ENCODE measurements around the gene POLR3G.

POLR3G gene

DNA sequence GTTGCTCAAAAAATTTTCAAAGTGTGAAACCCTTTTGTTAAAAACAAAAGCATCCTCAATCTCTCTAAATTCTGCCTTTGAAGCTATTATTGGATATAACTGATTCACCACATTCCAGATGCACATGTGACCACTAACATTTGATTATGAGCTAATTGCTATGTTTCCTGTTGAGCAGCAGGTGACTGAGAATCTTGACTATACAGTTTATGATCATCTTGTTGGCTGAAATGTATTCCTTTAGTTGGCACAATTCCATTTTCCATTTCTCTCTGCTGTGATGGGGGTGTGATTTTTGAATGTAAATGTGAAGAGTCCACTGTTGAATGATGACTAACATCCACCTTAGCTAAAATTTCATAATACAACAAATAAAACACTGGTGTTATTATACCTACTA is 44.0 kb downstream of the POLR3G start (continued):
- TF ChIP-seq, protein P1, sequence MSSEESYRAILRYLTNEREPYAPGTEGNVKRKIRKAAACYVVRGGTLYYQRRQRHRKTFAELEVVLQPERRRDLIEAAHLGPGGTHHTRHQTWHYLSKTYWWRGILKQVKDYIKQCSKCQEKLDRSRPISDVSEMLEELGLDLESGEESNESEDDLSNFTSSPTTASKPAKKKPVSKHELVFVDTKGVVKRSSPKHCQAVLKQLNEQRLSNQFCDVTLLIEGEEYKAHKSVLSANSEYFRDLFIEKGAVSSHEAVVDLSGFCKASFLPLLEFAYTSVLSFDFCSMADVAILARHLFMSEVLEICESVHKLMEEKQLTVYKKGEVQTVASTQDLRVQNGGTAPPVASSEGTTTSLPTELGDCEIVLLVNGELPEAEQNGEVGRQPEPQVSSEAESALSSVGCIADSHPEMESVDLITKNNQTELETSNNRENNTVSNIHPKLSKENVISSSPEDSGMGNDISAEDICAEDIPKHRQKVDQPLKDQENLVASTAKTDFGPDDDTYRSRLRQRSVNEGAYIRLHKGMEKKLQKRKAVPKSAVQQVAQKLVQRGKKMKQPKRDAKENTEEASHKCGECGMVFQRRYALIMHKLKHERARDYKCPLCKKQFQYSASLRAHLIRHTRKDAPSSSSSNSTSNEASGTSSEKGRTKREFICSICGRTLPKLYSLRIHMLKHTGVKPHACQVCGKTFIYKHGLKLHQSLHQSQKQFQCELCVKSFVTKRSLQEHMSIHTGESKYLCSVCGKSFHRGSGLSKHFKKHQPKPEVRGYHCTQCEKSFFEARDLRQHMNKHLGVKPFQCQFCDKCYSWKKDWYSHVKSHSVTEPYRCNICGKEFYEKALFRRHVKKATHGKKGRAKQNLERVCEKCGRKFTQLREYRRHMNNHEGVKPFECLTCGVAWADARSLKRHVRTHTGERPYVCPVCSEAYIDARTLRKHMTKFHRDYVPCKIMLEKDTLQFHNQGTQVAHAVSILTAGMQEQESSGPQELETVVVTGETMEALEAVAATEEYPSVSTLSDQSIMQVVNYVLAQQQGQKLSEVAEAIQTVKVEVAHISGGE (tag by site-specific recombination; conservative IDR thresholded peaks at IDR 0.05; ENCODE audit: low read depth): no peak
- TF ChIP-seq ZNF121 (tag by site-specific recombination; IDR thresholded peaks at IDR 0.05) (no peak), ZNF404 (tag by site-specific recombination; IDR thresholded peaks at IDR 0.05) (no peak), SCRT1 (tag by site-specific recombination; IDR thresholded peaks at IDR 0.05; ENCODE audit: borderline replicate concordance) (no peak), WT1 (tag by site-specific recombination; IDR thresholded peaks at IDR 0.05) (no peak), SP7 (tag by site-specific recombination; IDR thresholded peaks at IDR 0.05) (peak; percentile 86), ZBTB10 (tag by site-specific recombination; IDR thresholded peaks at IDR 0.05) (no peak), ZNF518A (tag by site-specific recombination; conservative IDR thresholded peaks at IDR 0.05; ENCODE audit: low read depth) (no peak), ZNF394 (tag by site-specific recombination; IDR thresholded peaks at IDR 0.05; ENCODE audit: borderline replicate concordance) (no peak), ZNF266 (tag by site-specific recombination; IDR thresholded peaks at IDR 0.05; ENCODE audit: low read depth) (no peak)

DNA sequence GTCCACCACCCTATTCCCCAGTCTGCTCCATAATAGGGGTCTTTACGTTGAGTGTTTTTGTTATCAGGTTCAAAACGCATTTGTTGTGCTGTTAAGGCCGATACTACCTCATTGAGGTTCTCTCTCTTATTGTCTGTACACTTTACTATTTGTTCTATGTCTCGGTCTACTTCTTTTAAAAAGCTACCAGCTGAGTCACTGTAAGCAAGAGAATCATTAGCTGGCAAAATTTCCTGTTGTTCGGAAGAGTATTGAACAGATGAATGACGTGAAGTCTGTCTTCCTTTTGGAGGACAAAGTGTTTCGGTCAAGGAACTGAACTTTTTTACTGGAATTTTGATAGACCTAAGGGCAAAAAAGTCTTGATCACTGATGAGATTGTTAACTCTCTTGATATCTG is 44.4 kb downstream of the POLR3G start:
- no peaks in the 10 kb centered on the region for H3K9me3 ChIP-seq (ENCODE audit: control insufficient read depth, insufficient read depth, low read depth, low read length)
- peaks cover 23 to 55% of the 10 kb centered on the region in 2 experiments for H3K36me3 ChIP-seq (ENCODE audit: control insufficient read depth in 2 of 2, insufficient read depth in 1 of 2, low read length in 2 of 2)
- TF ChIP-seq ZNF704 (tag by site-specific recombination; IDR thresholded peaks at IDR 0.05) (no peak), SP7 (tag by site-specific recombination; IDR thresholded peaks at IDR 0.05) (no peak), SALL2 (tag by site-specific recombination; IDR thresholded peaks at IDR 0.05; ENCODE audit: borderline replicate concordance) (no peak), KLF8 (tag by site-specific recombination; IDR thresholded peaks at IDR 0.05) (no peak), ZNF664 (tag by site-specific recombination; IDR thresholded peaks at IDR 0.05) (no peak), ZNF48 (tag by site-specific recombination; IDR thresholded peaks at IDR 0.05) (no peak), KLF7 (tag by site-specific recombination; IDR thresholded peaks at IDR 0.05; ENCODE audit: borderline replicate concordance) (no peak), PRDM1 (tag by site-specific recombination; IDR thresholded peaks at IDR 0.05) (no peak), ZNF654 (tag by site-specific recombination; IDR thresholded peaks at IDR 0.05; ENCODE audit: low read depth) (no peak)
- TF ChIP-seq, protein P1 (tag by site-specific recombination; conservative IDR thresholded peaks at IDR 0.05; ENCODE audit: low read depth): no peak
- no peak overlapping the region for H3K27ac ChIP-seq (ENCODE audit: extremely low read depth, low read depth, low read length)
- H3K4me1 ChIP-seq (ENCODE audit: control insufficient read depth, insufficient read depth, low read length): peaks cover 5% of the 10 kb centered on the region
- H3K4me3 ChIP-seq (ENCODE audit: low read depth, low read length): no peak overlapping the region
- CTCF ChIA-PET: interaction anchor here (0.7 to 1.7 kb wide), 3 partner anchors 11 to 254 kb away, joined by 3 to 5 read pairs (median 3); partner anchors contain the start of gene LYSMD3
- POLR2A ChIA-PET: interaction anchor here (0.6 kb wide), 1 partner anchor 8 kb away, joined by 4 read pairs; no protein-coding TSS in a partner anchor
